ENCODE measurements around the gene PTPRG.

The PTPRG gene

GRCh38 chr3:61562721-61563312 lies 1.4 kb downstream of the PTPRG start:
- no peak for DNase-seq (ENCODE audit: low read depth)

- DNase-seq (ENCODE audit: low read depth), result no peak
Measured at GRCh38 chr3:61563313-61564271, 2.2 kb downstream of the PTPRG start.

- DNase-seq (ENCODE audit: low read depth), result no peak
Measured at GRCh38 chr3:61564395-61565059, 3.2 kb downstream of the PTPRG start.

- DNase-seq (ENCODE audit: low read depth), result no peak
Measured at GRCh38 chr3:61565569-61565968, 4.2 kb downstream of the PTPRG start.

GRCh38 chr3:61568127-61568526 lies 6.8 kb downstream of the PTPRG start:
- DNase-seq (ENCODE audit: low read depth), result no peak

GRCh38 chr3:61569856-61570580 lies 8.6 kb downstream of the PTPRG start:
- no peak for DNase-seq (ENCODE audit: low read depth)

GRCh38 chr3:61570813-61571212 lies 9.4 kb downstream of the PTPRG start:
- no peak for DNase-seq (ENCODE audit: low read depth)

GRCh38 chr3:61571516-61572336 lies 10.4 kb downstream of the PTPRG start:
- no peak for DNase-seq (ENCODE audit: low read depth)

GRCh38 chr3:61572879-61573278 lies 11.5 kb downstream of the PTPRG start:
- DNase-seq (ENCODE audit: low read depth), result no peak

GRCh38 chr3:61573441-61573840 lies 12.1 kb downstream of the PTPRG start:
- DNase-seq (ENCODE audit: low read depth), result no peak

- no peak for DNase-seq (ENCODE audit: low read depth)
Measured at GRCh38 chr3:61574854-61575253, 13.5 kb downstream of the PTPRG start.

- DNase-seq (ENCODE audit: low read depth), result no peak
Measured at GRCh38 chr3:61575893-61576292, 14.5 kb downstream of the PTPRG start.

GRCh38 chr3:61577760-61578159 lies 16.4 kb downstream of the PTPRG start:
- DNase-seq (ENCODE audit: low read depth), result no peak

- DNase-seq (ENCODE audit: low read depth), result no peak
Measured at GRCh38 chr3:61578667-61579367, 17.4 kb downstream of the PTPRG start.

- DNase-seq (ENCODE audit: low read depth), result no peak
Measured at GRCh38 chr3:61579685-61580084, 18.3 kb downstream of the PTPRG start.

- no peak for DNase-seq (ENCODE audit: low read depth)
Measured at GRCh38 chr3:61580982-61581643, 19.7 kb downstream of the PTPRG start.

GRCh38 chr3:61582287-61582686 lies 20.9 kb downstream of the PTPRG start:
- no peak for DNase-seq (ENCODE audit: low read depth)

GRCh38 chr3:61582846-61583245 lies 21.5 kb downstream of the PTPRG start:
- no peak for DNase-seq (ENCODE audit: low read depth)

GRCh38 chr3:61583890-61584875 lies 22.8 kb downstream of the PTPRG start:
- DNase-seq (ENCODE audit: low read depth), result no peak

Data from stimulated activated CD8-positive, alpha-beta memory T cell treated with anti-CD3 and anti-CD28 coated beads, Interleukin-15, amount 100 ng/mL, for 24 hours (primary cell).